HepG2 (cell line): ENCODE measurements around the gene ZNF48. TPM values are rescaled to one million over a fixed set of nuclear protein-coding genes. Genes with fewer than 3 reads are reported as not detected.

Source experiments
- AHR ChIP-seq: IDR thresholded peaks from 2 replicates; pipeline ENCODE4 v1.6.1; 2018; ENCODE audit warnings: missing genetic modification reagents, missing compliant biosample characterization
- BCL6 ChIP-seq: IDR thresholded peaks from 2 replicates; pipeline ENCODE4 v1.6.1; 2016; ENCODE audit warnings: missing genetic modification reagents, missing compliant biosample characterization
- CC2D1A ChIP-seq: sonication (generic); formaldehyde crosslinking; IDR thresholded peaks from 2 replicates; pipeline ENCODE4 v1.8.1; 2023; ENCODE audit warnings: mild to moderate bottlenecking, missing genetic modification reagents
- GLI4 ChIP-seq: sonication (generic); formaldehyde crosslinking; IDR thresholded peaks from 2 replicates; pipeline ENCODE4 v1.5.1; 2020; ENCODE audit warnings: missing genetic modification reagents, mild to moderate bottlenecking, moderate library complexity, borderline replicate concordance
- HIVEP1 ChIP-seq: sonication (generic); formaldehyde crosslinking; IDR thresholded peaks from 2 replicates; pipeline ENCODE4 v1.4.0; 2020; ENCODE audit warnings: mild to moderate bottlenecking, missing genetic modification reagents
- MATR3 ChIP-seq: sonication (generic); formaldehyde crosslinking; IDR thresholded peaks from 2 replicates; pipeline ENCODE4 v1.4.0; 2020; ENCODE audit warnings: missing genetic modification reagents
- PCBP1 ChIP-seq: fragments of 200-400 bp; formaldehyde crosslinking; IDR thresholded peaks from 2 replicates; pipeline ENCODE4 v1.6.1; 2017; ENCODE audit warnings: mild to moderate bottlenecking, low read depth, low read length, borderline replicate concordance
- RCOR2 ChIP-seq: IDR thresholded peaks from 2 replicates; pipeline ENCODE4 v1.6.1; 2016; ENCODE audit warnings: missing biosample characterization, missing genetic modification reagents
- ZMYM3 ChIP-seq: sonication (generic); formaldehyde crosslinking; IDR thresholded peaks from 2 replicates; pipeline ENCODE4 v1.5.1; 2020; ENCODE audit warnings: mild to moderate bottlenecking, missing genetic modification reagents
- ZNF10 ChIP-seq: sonication (generic); formaldehyde crosslinking; IDR thresholded peaks from 2 replicates; pipeline ENCODE4 v1.4.0; 2020; ENCODE audit warnings: mild to moderate bottlenecking, low read depth, missing genetic modification reagents, borderline replicate concordance
- ZNF207 ChIP-seq: fragments of 450-650 bp; IDR thresholded peaks from 2 replicates; pipeline ENCODE4 v1.6.1; 2016; ENCODE audit warnings: antibody characterized with exemption, borderline replicate concordance
- ZNF256 ChIP-seq: sonication (generic); formaldehyde crosslinking; conservative IDR thresholded peaks from 2 replicates; pipeline ENCODE4 v1.4.0; 2020; ENCODE audit warnings: missing genetic modification reagents
- ZNF317 ChIP-seq: sonication (generic); formaldehyde crosslinking; IDR thresholded peaks from 2 replicates; pipeline ENCODE4 v1.5.0; 2020; ENCODE audit warnings: mild to moderate bottlenecking, missing genetic modification reagents
- ZNF350 ChIP-seq: sonication (generic); formaldehyde crosslinking; IDR thresholded peaks from 2 replicates; pipeline ENCODE4 v1.4.0; 2020; ENCODE audit warnings: mild to moderate bottlenecking, low read depth, missing genetic modification reagents, borderline replicate concordance
- ZNF564 ChIP-seq: sonication (generic); formaldehyde crosslinking; IDR thresholded peaks from 2 replicates; pipeline ENCODE4 v1.8.1; 2023; ENCODE audit warnings: mild to moderate bottlenecking, missing genetic modification reagents
- ZNF589 ChIP-seq: sonication (generic); formaldehyde crosslinking; conservative IDR thresholded peaks from 2 replicates; pipeline ENCODE4 v1.8.0; 2022; ENCODE audit warnings: mild to moderate bottlenecking, moderate library complexity, missing genetic modification reagents
- ZNF607 ChIP-seq: sonication (generic); formaldehyde crosslinking; IDR thresholded peaks from 2 replicates; pipeline ENCODE4 v1.5.1; 2020; ENCODE audit warnings: missing genetic modification reagents, mild to moderate bottlenecking, borderline replicate concordance
- ZNF644 ChIP-seq: IDR thresholded peaks from 2 replicates; pipeline ENCODE4 v1.6.1; 2016; ENCODE audit warnings: low read depth
- ZNF674 ChIP-seq: sonication (generic); formaldehyde crosslinking; IDR thresholded peaks from 2 replicates; pipeline ENCODE4 v1.5.0; 2020; ENCODE audit warnings: low read depth, mild to moderate bottlenecking, missing genetic modification reagents
- ZNF740 ChIP-seq: sonication (generic); formaldehyde crosslinking; IDR thresholded peaks from 2 replicates; pipeline ENCODE4 v1.4.0; 2020; ENCODE audit warnings: missing genetic modification reagents
- ZNF878 ChIP-seq: sonication (generic); formaldehyde crosslinking; IDR thresholded peaks from 2 replicates; pipeline ENCODE4 v1.8.1; 2023; ENCODE audit warnings: mild to moderate bottlenecking, missing genetic modification reagents, moderate library complexity
- polyA plus RNA-seq, 8 experiments: library from polyadenylated mRNA; depleted of rRNA in 3 of 8; stranded (reverse) in 7 of 8; unstranded in 1 of 8; fragments of >200 nt; fragmentation: Illumina TruSeq in 4 of 8; extraction: Trizol in 4 of 8; gene quantifications; 2 replicates each; pipeline versions ENCODE4 v1.2.1 to v1.2.3, GENCODE V29; 2011 to 2016; ENCODE audit warnings: low read depth in 4 of 8, missing spikeins in 1 of 8, mixed read lengths in 1 of 8; ENCODE audit not compliant: insufficient read depth in 1 of 8
- total RNA-seq, 5 experiments: library from RNA; depleted of rRNA; stranded (reverse); fragments of >200 nt; fragmentation: Illumina TruSeq; extraction: Trizol; gene quantifications; 2 replicates each; pipeline ENCODE4 v1.2.3, GENCODE V29; 2016; ENCODE audit warnings: low read depth in 1 of 5
- TF ChIP-seq, protein P1 (sequence below): IDR thresholded peaks from 2 replicates; pipeline ENCODE4 v1.6.1; 2016
- TF ChIP-seq, protein P2 (sequence below): sonication (generic); formaldehyde crosslinking; IDR thresholded peaks from 2 replicates; pipeline ENCODE4 v1.5.1; 2020; ENCODE audit warnings: mild to moderate bottlenecking, missing genetic modification reagents, moderate library complexity
- TF ChIP-seq, protein P3 (sequence below): sonication (generic); formaldehyde crosslinking; IDR thresholded peaks from 2 replicates; pipeline ENCODE4 v1.4.0; 2020; ENCODE audit warnings: mild to moderate bottlenecking, missing genetic modification reagents

Gene ZNF48
- total and polyA plus RNA-seq, 2 of the 13 experiments (the other 11 are each of a cell fraction or from before 2014, with no cell fraction given) = 9.9 to 12.3 TPM

DNA sequence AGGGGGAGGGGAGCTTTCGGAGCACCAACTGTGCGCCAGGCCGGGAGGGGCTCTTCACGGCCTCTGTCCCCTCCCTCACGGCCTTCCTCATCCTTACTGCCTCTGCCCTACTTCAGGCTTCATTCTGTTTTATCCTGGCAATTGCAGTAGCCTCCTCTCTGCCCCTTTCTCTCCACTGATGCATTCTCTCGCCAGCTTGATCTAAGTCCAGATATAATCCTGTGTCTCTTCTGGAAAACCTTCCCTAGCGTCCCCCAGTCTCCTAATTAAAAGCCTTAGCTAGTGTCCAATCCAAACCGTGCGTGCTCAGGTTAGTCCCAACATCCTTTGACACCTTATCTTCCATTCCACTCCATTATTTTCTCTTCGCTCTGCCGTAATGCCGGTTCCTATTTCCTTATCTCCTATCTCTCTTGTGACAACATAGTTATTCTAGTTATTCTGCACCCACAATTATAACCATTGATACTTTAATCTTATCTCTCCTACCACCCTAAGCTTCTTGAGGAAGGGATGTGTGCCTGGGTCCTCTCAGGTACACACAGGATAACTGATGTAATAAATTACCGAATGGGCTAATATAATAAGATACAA, 869 bp downstream of the ZNF48 start (continued):
- TF ChIP-seq, protein P1, sequence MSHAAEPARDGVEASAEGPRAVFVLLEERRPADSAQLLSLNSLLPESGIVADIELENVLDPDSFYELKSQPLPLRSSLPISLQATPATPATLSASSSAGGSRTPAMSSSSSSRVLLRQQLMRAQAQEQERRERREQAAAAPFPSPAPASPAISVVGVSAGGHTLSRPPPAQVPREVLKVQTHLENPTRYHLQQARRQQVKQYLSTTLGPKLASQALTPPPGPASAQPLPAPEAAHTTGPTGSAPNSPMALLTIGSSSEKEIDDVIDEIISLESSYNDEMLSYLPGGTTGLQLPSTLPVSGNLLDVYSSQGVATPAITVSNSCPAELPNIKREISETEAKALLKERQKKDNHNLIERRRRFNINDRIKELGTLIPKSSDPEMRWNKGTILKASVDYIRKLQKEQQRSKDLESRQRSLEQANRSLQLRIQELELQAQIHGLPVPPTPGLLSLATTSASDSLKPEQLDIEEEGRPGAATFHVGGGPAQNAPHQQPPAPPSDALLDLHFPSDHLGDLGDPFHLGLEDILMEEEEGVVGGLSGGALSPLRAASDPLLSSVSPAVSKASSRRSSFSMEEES (CRISPR knock-in tag) = no peak
- TF ChIP-seq ZNF256 (CRISPR knock-in tag) (no peak; the same call in 1 of the 2 replicates), ZNF317 (CRISPR knock-in tag) (0 out of 2 replicates have a peak, but pooled peaks have one; percentile 23), RCOR2 (CRISPR knock-in tag) (no peak), ZNF674 (CRISPR knock-in tag) (no peak), ZNF589 (peak; percentile 9; the same call in 1 of the 2 replicates), ZMYM3 (CRISPR knock-in tag) (no peak), ZNF878 (no peak), HIVEP1 (no peak), ZNF207 (no peak), GLI4 (peak; percentile 84; the same call in 1 of the 2 replicates), BCL6 (0 out of 2 replicates have a peak, but pooled peaks have one; percentile 4), MATR3 (CRISPR knock-in tag) (no peak), ZNF607 (CRISPR knock-in tag) (no peak), ZNF350 (CRISPR knock-in tag) (0 out of 2 replicates have a peak, but pooled peaks have one; percentile 18), AHR (no peak), CC2D1A (CRISPR knock-in tag) (no peak), ZNF564 (CRISPR knock-in tag) (peak; percentile 12; the same call in 1 of the 2 replicates), ZNF10 (CRISPR knock-in tag) (0 out of 2 replicates have a peak, but pooled peaks have one; percentile 32), ZNF740 (peak; percentile 50; the same call in 1 of the 2 replicates), PCBP1 (no peak), ZNF644 (CRISPR knock-in tag) (no peak)
- TF ChIP-seq, protein P2, sequence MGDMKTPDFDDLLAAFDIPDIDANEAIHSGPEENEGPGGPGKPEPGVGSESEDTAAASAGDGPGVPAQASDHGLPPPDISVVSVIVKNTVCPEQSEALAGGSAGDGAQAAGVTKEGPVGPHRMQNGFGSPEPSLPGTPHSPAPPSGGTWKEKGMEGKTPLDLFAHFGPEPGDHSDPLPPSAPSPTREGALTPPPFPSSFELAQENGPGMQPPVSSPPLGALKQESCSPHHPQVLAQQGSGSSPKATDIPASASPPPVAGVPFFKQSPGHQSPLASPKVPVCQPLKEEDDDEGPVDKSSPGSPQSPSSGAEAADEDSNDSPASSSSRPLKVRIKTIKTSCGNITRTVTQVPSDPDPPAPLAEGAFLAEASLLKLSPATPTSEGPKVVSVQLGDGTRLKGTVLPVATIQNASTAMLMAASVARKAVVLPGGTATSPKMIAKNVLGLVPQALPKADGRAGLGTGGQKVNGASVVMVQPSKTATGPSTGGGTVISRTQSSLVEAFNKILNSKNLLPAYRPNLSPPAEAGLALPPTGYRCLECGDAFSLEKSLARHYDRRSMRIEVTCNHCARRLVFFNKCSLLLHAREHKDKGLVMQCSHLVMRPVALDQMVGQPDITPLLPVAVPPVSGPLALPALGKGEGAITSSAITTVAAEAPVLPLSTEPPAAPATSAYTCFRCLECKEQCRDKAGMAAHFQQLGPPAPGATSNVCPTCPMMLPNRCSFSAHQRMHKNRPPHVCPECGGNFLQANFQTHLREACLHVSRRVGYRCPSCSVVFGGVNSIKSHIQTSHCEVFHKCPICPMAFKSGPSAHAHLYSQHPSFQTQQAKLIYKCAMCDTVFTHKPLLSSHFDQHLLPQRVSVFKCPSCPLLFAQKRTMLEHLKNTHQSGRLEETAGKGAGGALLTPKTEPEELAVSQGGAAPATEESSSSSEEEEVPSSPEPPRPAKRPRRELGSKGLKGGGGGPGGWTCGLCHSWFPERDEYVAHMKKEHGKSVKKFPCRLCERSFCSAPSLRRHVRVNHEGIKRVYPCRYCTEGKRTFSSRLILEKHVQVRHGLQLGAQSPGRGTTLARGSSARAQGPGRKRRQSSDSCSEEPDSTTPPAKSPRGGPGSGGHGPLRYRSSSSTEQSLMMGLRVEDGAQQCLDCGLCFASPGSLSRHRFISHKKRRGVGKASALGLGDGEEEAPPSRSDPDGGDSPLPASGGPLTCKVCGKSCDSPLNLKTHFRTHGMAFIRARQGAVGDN = 0 out of 2 replicates have a peak, but pooled peaks have one; percentile 0
- TF ChIP-seq, protein P3, sequence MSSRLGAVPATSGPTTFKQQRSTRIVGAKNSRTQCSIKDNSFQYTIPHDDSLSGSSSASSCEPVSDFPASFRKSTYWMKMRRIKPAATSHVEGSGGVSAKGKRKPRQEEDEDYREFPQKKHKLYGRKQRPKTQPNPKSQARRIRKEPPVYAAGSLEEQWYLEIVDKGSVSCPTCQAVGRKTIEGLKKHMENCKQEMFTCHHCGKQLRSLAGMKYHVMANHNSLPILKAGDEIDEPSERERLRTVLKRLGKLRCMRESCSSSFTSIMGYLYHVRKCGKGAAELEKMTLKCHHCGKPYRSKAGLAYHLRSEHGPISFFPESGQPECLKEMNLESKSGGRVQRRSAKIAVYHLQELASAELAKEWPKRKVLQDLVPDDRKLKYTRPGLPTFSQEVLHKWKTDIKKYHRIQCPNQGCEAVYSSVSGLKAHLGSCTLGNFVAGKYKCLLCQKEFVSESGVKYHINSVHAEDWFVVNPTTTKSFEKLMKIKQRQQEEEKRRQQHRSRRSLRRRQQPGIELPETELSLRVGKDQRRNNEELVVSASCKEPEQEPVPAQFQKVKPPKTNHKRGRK = 0 out of 2 replicates have a peak, but pooled peaks have one; percentile 19
